Measurements from ENCODE around the gene UBFD1. TPM values are rescaled to one million over a fixed set of nuclear protein-coding genes. Genes with fewer than 3 reads are reported as not detected.

The UBFD1 gene
- total RNA-seq, 4 donors from 2014 or later, result 75.0 to 147 (median 127) TPM

GRCh38 chr16:23570992-23571632 lies 13.6 kb downstream of the UBFD1 start:
- intact Hi-C loops (cut with DNase I), result no loop called here
- Histone ChIP-seq H3K36me3 (peaks cover 69 to 70% of the 10 kb centered on the region in 2 donors), H3K27me3 (no peaks in the 10 kb centered on the region), H3K9me3 (no peaks in the 10 kb centered on the region), H3K27ac (no peak overlapping the region), H3K4me3 (replicated peaks in 1 of 3) (no peak overlapping the region), H3K4me1 (no peaks in the 10 kb centered on the region)
- no peak for TF ChIP-seq CTCF (IDR thresholded peaks at IDR 0.05)
- no peak for TF ChIP-seq POLR2A (IDR thresholded peaks at IDR 0.05)
- no peak for DNase-seq
- WGBS, 2 donors, result 77 to 86% methylated on average over 8 of the region's 8 CpGs

DNA sequence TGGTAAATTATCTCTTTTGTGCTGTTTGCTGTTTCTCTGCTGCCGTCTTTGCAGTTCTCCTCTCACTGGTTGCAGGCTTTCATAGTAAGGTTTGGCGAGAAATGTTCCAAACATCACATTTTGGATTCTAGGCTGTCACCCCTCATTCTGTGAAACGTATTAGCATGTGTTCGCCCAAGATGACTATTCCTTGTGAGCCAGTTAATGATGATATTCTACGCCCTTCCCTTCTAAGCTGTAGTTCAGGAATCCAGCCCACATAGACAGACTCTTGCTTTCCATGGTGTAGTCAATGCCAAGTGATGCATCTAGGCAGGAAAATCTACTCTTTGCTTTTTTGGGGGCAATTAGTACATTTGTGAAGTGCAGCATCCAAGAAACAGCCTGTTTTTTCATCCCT lies 14.4 kb downstream of the UBFD1 start:
- WGBS, 2 donors, result 93 to 96% methylated on average over 5 of the region's 5 CpGs
- Histone ChIP-seq H3K27me3 (no peaks in the 10 kb centered on the region), H3K27ac (no peak overlapping the region), H3K36me3 (peaks cover 62% of the 10 kb centered on the region in 2 donors), H3K4me1 (no peaks in the 10 kb centered on the region), H3K4me3 (replicated peaks in 1 of 3) (no peak overlapping the region), H3K9me3 (no peaks in the 10 kb centered on the region)
- intact Hi-C loops (cut with DNase I), result no loop called here
- DNase-seq, result no peak
- TF ChIP-seq POLR2A (IDR thresholded peaks at IDR 0.05) (no peak), CTCF (IDR thresholded peaks at IDR 0.05) (no peak)

GRCh38 chr16:23572394-23572793 lies 14.9 kb downstream of the UBFD1 start:
- intact Hi-C loops (cut with DNase I), result no loop called here
- no peak for DNase-seq
- no peaks in the 10 kb centered on the region for H3K27me3 ChIP-seq
- 95 to 97% methylated on average over 9 of the region's 9 CpGs for WGBS, 2 donors
- no peak overlapping the region for H3K27ac ChIP-seq
- no peak for TF ChIP-seq POLR2A (IDR thresholded peaks at IDR 0.05)
- no peak for TF ChIP-seq CTCF (IDR thresholded peaks at IDR 0.05)
- H3K36me3 ChIP-seq, result peaks cover 57% of the 10 kb centered on the region in 2 donors
- H3K9me3 ChIP-seq, result no peaks in the 10 kb centered on the region
- H3K4me3 ChIP-seq (replicated peaks in 1 of 3), result no peak overlapping the region
- no peaks in the 10 kb centered on the region for H3K4me1 ChIP-seq

DNA sequence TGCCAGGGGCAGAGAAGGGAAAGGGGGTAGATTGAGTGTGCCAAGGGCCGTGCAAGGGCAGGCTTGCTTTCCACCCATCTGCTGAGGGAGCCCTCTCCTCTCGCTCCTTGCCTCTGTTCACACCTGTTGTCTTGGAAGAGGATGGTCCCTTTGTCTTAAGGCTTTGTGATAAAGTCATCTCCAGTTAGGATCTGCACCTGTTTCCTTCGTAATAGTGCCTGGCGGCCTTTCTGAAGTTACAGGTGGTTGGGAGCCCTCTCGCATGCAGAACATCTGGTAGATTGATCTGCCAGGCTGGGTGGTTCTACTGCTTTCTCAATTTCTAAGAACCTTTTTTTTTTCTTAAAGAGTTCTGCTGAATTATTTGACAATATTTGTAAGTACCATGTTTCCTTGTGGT lies 16.3 kb downstream of the UBFD1 start:
- DNase-seq, result no peak
- H3K4me3 ChIP-seq (replicated peaks in 1 of 3), result no peak overlapping the region
- H3K9me3 ChIP-seq, result no peaks in the 10 kb centered on the region
- H3K4me1 ChIP-seq, result no peaks in the 10 kb centered on the region
- TF ChIP-seq CTCF (IDR thresholded peaks at IDR 0.05) (no peak), POLR2A (IDR thresholded peaks at IDR 0.05) (no peak)
- intact Hi-C loops (cut with DNase I), result no loop called here
- no peaks in the 10 kb centered on the region for H3K27me3 ChIP-seq
- WGBS, 2 donors, result 89 to 97% methylated on average over 5 of the region's 5 CpGs
- H3K36me3 ChIP-seq, result peaks cover 46 to 48% of the 10 kb centered on the region in 2 donors
- H3K27ac ChIP-seq, result no peak overlapping the region

DNA sequence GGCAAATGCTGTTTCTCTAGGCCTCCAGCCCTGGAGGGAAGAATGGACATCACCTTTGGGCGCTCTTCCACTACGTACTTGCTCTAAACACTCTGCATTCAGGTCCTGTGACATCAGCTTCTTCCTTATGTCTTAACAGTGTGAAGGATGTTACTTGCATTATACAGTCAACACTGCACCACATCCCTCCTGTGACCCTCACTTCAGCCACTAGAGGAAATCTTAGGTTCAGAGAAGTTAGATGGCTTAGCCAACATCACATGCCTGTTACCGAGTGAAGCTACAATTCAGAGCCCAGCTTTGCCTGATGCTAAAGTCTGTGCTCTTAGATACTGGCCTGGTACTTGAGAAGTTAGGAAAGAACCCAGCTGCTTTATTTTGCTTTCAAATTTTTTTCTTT lies 18.3 kb downstream of the UBFD1 start:
- H3K36me3 ChIP-seq, result peaks cover 33 to 40% of the 10 kb centered on the region in 2 donors
- intact Hi-C loops (cut with DNase I), result no loop called here
- TF ChIP-seq POLR2A (IDR thresholded peaks at IDR 0.05) (no peak), CTCF (IDR thresholded peaks at IDR 0.05) (no peak)

More for the DNA sequence above, 18.3 kb downstream of the UBFD1 start:
- no peak for DNase-seq
- no peaks in the 10 kb centered on the region for H3K27me3 ChIP-seq
- H3K9me3 ChIP-seq, result no peaks in the 10 kb centered on the region
- WGBS, 2 donors, result 87 to 89% methylated on average over 3 of the region's 3 CpGs
- H3K4me3 ChIP-seq (replicated peaks in 1 of 3), result no peak overlapping the region
- H3K4me1 ChIP-seq, result no peaks in the 10 kb centered on the region
- H3K27ac ChIP-seq, result no peak overlapping the region
